Measurements from ENCODE around the gene MELTF. TPM values are rescaled to one million over a fixed set of nuclear protein-coding genes. Genes with fewer than 3 reads are reported as not detected.
A peak's percentile ranks its signal among the peaks of the same experiment; 100 is the strongest.
"Not testable (repeated sequence)": the region's sequence is repeated elsewhere in the genome, so short reads cannot be mapped to it uniquely, and the experiment has no call there.

The MELTF gene
- total RNA-seq = 6.1 TPM
- 10 to 100 TPM in 6 of 8 donors, 1 to 10 TPM in 2; 7.2 to 25.6 (median 12.6) TPM for polyA plus RNA-seq (ENCODE audit: insufficient read depth in 1 of 8, insufficient read length in 8 of 8, low replicate concordance in 1 of 8)
- long read RNA-seq, donor 1, partial matches to known transcripts = 0 of 1 reads
- long read RNA-seq, donor 1, other reads (novel, unspliced or antisense) = 0 of 1 reads
- long read RNA-seq, donor 2, partial matches to known transcripts = 0 of 1 reads
- long read RNA-seq, donor 2, other reads (novel, unspliced or antisense) = 0 of 1 reads
- long read RNA-seq, donor 3 = 0 reads
- long read RNA-seq, donor 4 = 0 reads
- long read RNA-seq, donor 5, partial matches to known transcripts = 8 of 18 reads
- long read RNA-seq, donor 5, other reads (novel, unspliced or antisense) = 7 of 18 reads
- long read RNA-seq, donor 6, partial matches to known transcripts = 7 of 7 reads
- long read RNA-seq, donor 6, other reads (novel, unspliced or antisense) = 0 of 7 reads
- long read RNA-seq, donor 7 = 0 reads
- long read RNA-seq, donor 8 = 0 reads
- long read RNA-seq, donor 9 = 0 reads
- long read RNA-seq, donor 10, partial matches to known transcripts = 8 of 9 reads
- long read RNA-seq, donor 10, other reads (novel, unspliced or antisense) = 0 of 9 reads
- long read RNA-seq, donor 11, partial matches to known transcripts = 0 of 3 reads
- long read RNA-seq, donor 11, other reads (novel, unspliced or antisense) = 0 of 3 reads

DNA sequence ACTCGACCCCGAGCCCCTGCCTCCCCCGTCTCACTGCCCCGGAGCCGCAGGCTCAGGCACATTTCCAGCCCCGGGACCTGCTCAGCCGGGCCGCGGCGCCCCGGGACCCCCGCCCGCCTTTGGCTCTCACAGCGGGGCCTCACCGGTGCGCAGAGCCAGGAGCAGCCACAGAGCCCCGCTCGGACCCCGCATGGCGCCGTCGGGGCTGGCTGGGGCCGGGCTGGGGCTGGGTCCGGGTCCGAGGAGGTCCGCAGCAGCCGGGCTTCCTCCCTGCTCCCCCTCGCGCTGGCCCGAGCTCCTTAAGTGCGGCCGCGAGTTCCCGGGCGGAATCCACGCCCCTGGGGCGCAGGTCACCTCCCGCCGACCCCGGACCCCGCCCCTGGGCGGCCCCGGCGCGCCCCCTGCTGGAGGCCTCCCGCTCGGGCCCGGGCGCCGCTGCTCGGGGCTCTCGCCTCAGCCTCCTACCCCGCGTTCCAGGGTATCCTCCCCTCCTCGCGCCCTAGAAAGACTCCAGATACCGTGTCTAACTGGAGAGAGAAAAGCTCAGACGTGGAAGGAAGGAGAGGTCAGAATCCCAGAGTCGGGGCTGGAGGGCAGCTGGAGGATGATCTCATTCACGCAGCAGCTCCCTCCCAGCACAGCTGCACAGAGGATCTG lies at the start of gene MELTF:
Gene MELTF, minus strand, starts transcription at position 307 of the 657 bp plus-strand sequence. Its CDS starts 115 bp downstream, at position 192.
- peak within 1 kb of the TSS; percentile 39 for H3K4me3 ChIP-seq (ENCODE audit: low read length)
- WGBS (ENCODE audit: insufficient coverage) = under 1% methylated on average over 41 of the region's 60 CpGs
- H3K27me3 ChIP-seq (ENCODE audit: control insufficient read depth, insufficient read depth, low read length) = peaks cover 6% of the 10 kb centered on the region
- H3K27ac ChIP-seq (ENCODE audit: low read length) = peak within 1 kb of the TSS; percentile 54
- no peaks in the 10 kb centered on the region for H3K36me3 ChIP-seq (ENCODE audit: control insufficient read depth, insufficient read depth, low read length)
- peak; percentile 83 for DNase-seq
- H3K9me3 ChIP-seq (replicated peaks; ENCODE audit: control insufficient read depth, low read depth, low read length) = no peaks in the 10 kb centered on the region
- peaks cover 21% of the 10 kb centered on the region for H3K4me1 ChIP-seq (ENCODE audit: control insufficient read depth, insufficient read depth, low read length)

GRCh38 chr3:197076415-197076814 lies 46.8 kb upstream of the MELTF start:
- Histone ChIP-seq H3K27me3 (ENCODE audit: control insufficient read depth, insufficient read depth, low read length) (no peaks in the 10 kb centered on the region), H3K9me3 (replicated peaks; ENCODE audit: control insufficient read depth, low read depth, low read length) (no peaks in the 10 kb centered on the region), H3K4me3 (ENCODE audit: low read length) (no peak overlapping the region), H3K36me3 (ENCODE audit: control insufficient read depth, insufficient read depth, low read length) (peaks cover 3% of the 10 kb centered on the region), H3K4me1 (ENCODE audit: control insufficient read depth, insufficient read depth, low read length) (no peaks in the 10 kb centered on the region), H3K27ac (ENCODE audit: low read length) (no peak overlapping the region)
- DNase-seq = no peak
- WGBS (ENCODE audit: insufficient coverage) = 100% methylated on average over 1 of the region's 4 CpGs

GRCh38 chr3:197068077-197068476 lies 38.5 kb upstream of the MELTF start:
- no peaks in the 10 kb centered on the region for H3K27me3 ChIP-seq (ENCODE audit: control insufficient read depth, insufficient read depth, low read length)
- no peaks in the 10 kb centered on the region for H3K4me1 ChIP-seq (ENCODE audit: control insufficient read depth, insufficient read depth, low read length)
- no peak for DNase-seq
- no CpG with 5 or more reads among the region's 1 CpG for WGBS (ENCODE audit: insufficient coverage)
- no peak overlapping the region for H3K4me3 ChIP-seq (ENCODE audit: low read length)
- no peak overlapping the region for H3K27ac ChIP-seq (ENCODE audit: low read length)
- H3K9me3 ChIP-seq (replicated peaks; ENCODE audit: control insufficient read depth, low read depth, low read length) = no peaks in the 10 kb centered on the region
- peaks cover 5% of the 10 kb centered on the region for H3K36me3 ChIP-seq (ENCODE audit: control insufficient read depth, insufficient read depth, low read length)

- no peak for DNase-seq
- no peaks in the 10 kb centered on the region for H3K9me3 ChIP-seq (replicated peaks; ENCODE audit: control insufficient read depth, low read depth, low read length)
- H3K4me3 ChIP-seq (ENCODE audit: low read length) = no peak overlapping the region
- H3K4me1 ChIP-seq (ENCODE audit: control insufficient read depth, insufficient read depth, low read length) = no peaks in the 10 kb centered on the region
- H3K36me3 ChIP-seq (ENCODE audit: control insufficient read depth, insufficient read depth, low read length) = peaks cover 7% of the 10 kb centered on the region
- H3K27me3 ChIP-seq (ENCODE audit: control insufficient read depth, insufficient read depth, low read length) = no peaks in the 10 kb centered on the region
- no CpG with 5 or more reads among the region's 1 CpG for WGBS (ENCODE audit: insufficient coverage)
- H3K27ac ChIP-seq (ENCODE audit: low read length) = no peak overlapping the region
Measured at GRCh38 chr3:197064771-197065170, 35.2 kb upstream of the MELTF start.

DNA sequence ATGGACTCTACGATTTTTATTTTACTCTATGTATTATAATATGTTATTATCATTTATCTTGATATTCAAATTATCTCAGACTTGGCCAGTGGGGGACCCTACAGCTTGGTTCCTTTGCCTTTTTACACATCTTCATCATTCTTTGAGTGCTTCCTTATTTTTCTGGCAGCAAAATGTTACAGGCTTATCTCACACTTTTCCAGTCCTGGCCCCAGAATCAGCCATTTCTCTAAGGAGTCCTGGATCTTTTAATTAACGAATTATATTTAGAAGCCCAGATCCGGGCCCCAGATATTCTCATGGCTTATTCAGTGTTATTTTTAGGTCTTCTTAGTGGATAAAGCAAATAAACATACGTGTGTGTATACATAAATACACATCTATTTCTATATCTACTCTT lies 32.8 kb upstream of the MELTF start:
- no peaks in the 10 kb centered on the region for H3K4me1 ChIP-seq (ENCODE audit: control insufficient read depth, insufficient read depth, low read length)
- no peaks in the 10 kb centered on the region for H3K27me3 ChIP-seq (ENCODE audit: control insufficient read depth, insufficient read depth, low read length)
- no peaks in the 10 kb centered on the region for H3K9me3 ChIP-seq (replicated peaks; ENCODE audit: control insufficient read depth, low read depth, low read length)
- no peak overlapping the region for H3K27ac ChIP-seq (ENCODE audit: low read length)
- no peak for DNase-seq
- H3K36me3 ChIP-seq (ENCODE audit: control insufficient read depth, insufficient read depth, low read length) = peaks cover 7% of the 10 kb centered on the region
- no peak overlapping the region for H3K4me3 ChIP-seq (ENCODE audit: low read length)
- WGBS (ENCODE audit: insufficient coverage) = 100% methylated on average over 1 of the region's 4 CpGs

GRCh38 chr3:197051637-197052036 lies 22.0 kb upstream of the MELTF start:
- not testable (repeated sequence) for DNase-seq; H3K27me3 ChIP-seq (ENCODE audit: control insufficient read depth, insufficient read depth, low read length); H3K4me1 ChIP-seq (ENCODE audit: control insufficient read depth, insufficient read depth, low read length); H3K27ac ChIP-seq (ENCODE audit: low read length); H3K9me3 ChIP-seq (replicated peaks; ENCODE audit: control insufficient read depth, low read depth, low read length); H3K4me3 ChIP-seq (ENCODE audit: low read length)
- peaks cover 23% of the 10 kb centered on the region for H3K36me3 ChIP-seq (ENCODE audit: control insufficient read depth, insufficient read depth, low read length)
- no CpG with 5 or more reads among the region's 6 CpGs for WGBS (ENCODE audit: insufficient coverage)

DNA sequence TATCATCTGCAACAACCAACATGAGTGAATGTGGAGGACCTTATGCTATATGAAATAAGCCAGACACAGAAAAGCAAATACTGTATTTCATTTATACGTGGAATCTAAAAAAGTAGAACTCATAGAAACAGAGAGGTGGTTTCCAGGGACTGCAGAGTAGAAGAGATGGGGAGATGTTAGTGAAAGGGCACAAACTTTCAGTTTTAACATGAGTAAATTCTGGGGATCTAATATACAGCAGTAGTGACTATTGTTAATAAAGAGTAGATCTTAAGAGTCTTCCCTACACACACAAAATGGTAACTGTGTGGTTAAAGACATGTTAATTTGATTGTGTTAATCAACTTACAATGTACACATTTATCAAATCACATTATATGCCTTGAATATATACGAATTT lies 20.9 kb upstream of the MELTF start:
- no peaks in the 10 kb centered on the region for H3K27me3 ChIP-seq (ENCODE audit: control insufficient read depth, insufficient read depth, low read length)
- no peak for DNase-seq
- no peak overlapping the region for H3K27ac ChIP-seq (ENCODE audit: low read length)
- no peaks in the 10 kb centered on the region for H3K4me1 ChIP-seq (ENCODE audit: control insufficient read depth, insufficient read depth, low read length)
- peaks cover 17% of the 10 kb centered on the region for H3K36me3 ChIP-seq (ENCODE audit: control insufficient read depth, insufficient read depth, low read length)
- no CpG with 5 or more reads among the region's 2 CpGs for WGBS (ENCODE audit: insufficient coverage)
- H3K4me3 ChIP-seq (ENCODE audit: low read length) = no peak overlapping the region
- no peaks in the 10 kb centered on the region for H3K9me3 ChIP-seq (replicated peaks; ENCODE audit: control insufficient read depth, low read depth, low read length)

- no peaks in the 10 kb centered on the region for H3K9me3 ChIP-seq (replicated peaks; ENCODE audit: control insufficient read depth, low read depth, low read length)
- no peak overlapping the region for H3K4me3 ChIP-seq (ENCODE audit: low read length)
- peaks cover 4% of the 10 kb centered on the region for H3K36me3 ChIP-seq (ENCODE audit: control insufficient read depth, insufficient read depth, low read length)
- no peaks in the 10 kb centered on the region for H3K4me1 ChIP-seq (ENCODE audit: control insufficient read depth, insufficient read depth, low read length)
- no peaks in the 10 kb centered on the region for H3K27me3 ChIP-seq (ENCODE audit: control insufficient read depth, insufficient read depth, low read length)
- H3K27ac ChIP-seq (ENCODE audit: low read length) = no peak overlapping the region
- no peak for DNase-seq
- no CpG with 5 or more reads among the region's 4 CpGs for WGBS (ENCODE audit: insufficient coverage)
Measured at GRCh38 chr3:197042539-197042938, 12.9 kb upstream of the MELTF start.

- H3K27ac ChIP-seq (ENCODE audit: low read length) = no peak overlapping the region
- no peaks in the 10 kb centered on the region for H3K4me1 ChIP-seq (ENCODE audit: control insufficient read depth, insufficient read depth, low read length)
- peaks cover 4% of the 10 kb centered on the region for H3K36me3 ChIP-seq (ENCODE audit: control insufficient read depth, insufficient read depth, low read length)
- no peak for DNase-seq
- no peaks in the 10 kb centered on the region for H3K27me3 ChIP-seq (ENCODE audit: control insufficient read depth, insufficient read depth, low read length)
- WGBS (ENCODE audit: insufficient coverage) = 83% methylated on average over 1 of the region's 6 CpGs
- H3K4me3 ChIP-seq (ENCODE audit: low read length) = no peak overlapping the region
- no peaks in the 10 kb centered on the region for H3K9me3 ChIP-seq (replicated peaks; ENCODE audit: control insufficient read depth, low read depth, low read length)
Measured at GRCh38 chr3:197041875-197042488, 12.4 kb upstream of the MELTF start.

- Histone ChIP-seq H3K27ac (ENCODE audit: low read length) (no peak overlapping the region), H3K36me3 (ENCODE audit: control insufficient read depth, insufficient read depth, low read length) (peaks cover 2% of the 10 kb centered on the region), H3K4me1 (ENCODE audit: control insufficient read depth, insufficient read depth, low read length) (no peaks in the 10 kb centered on the region), H3K9me3 (replicated peaks; ENCODE audit: control insufficient read depth, low read depth, low read length) (no peaks in the 10 kb centered on the region), H3K4me3 (ENCODE audit: low read length) (no peak overlapping the region), H3K27me3 (ENCODE audit: control insufficient read depth, insufficient read depth, low read length) (peaks cover 7% of the 10 kb centered on the region)
- no CpG with 5 or more reads among the region's 4 CpGs for WGBS (ENCODE audit: insufficient coverage)
- no peak for DNase-seq
Measured at GRCh38 chr3:197040658-197041057, 11.0 kb upstream of the MELTF start.

Measured in muscle of leg (tissue), 16 donors.